ENCODE data around the gene GREB1.

DNA sequence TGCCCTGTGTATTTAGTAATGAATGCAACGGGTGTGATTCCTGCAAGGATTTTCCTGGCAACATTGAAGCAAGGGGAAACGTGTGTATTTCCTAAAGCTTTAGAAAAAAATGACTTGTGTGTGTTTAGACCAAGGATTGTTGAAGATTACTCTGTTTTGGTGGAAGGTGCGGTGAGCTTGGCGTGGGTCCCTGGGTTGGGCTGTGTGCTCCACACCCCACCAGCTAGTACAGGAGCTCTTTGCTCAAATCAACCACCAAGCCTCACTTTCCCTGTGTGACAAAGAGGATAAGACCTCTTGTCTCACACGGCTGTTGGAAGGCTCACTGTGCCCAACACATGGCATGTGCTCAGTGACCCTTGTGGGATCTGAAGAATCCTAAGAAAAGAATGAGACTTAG lies 21.4 kb upstream of the GREB1 start:
- TF ChIP-seq CAMTA2 (CRISPR knock-in tag; IDR thresholded peaks at IDR 0.05; ENCODE audit: borderline replicate concordance) (no peak), ZFAT (CRISPR knock-in tag; conservative IDR thresholded peaks at IDR 0.05) (no peak)

Measured in HepG2 (cell line).